HEK293 (cell line): Measurements from ENCODE around the gene B4GALT1.
A peak's percentile ranks its signal among the peaks of the same experiment; 100 is the strongest.

Experiments used
- BCL11B ChIP-seq: fragments of 450-650 bp; formaldehyde crosslinking; IDR thresholded peaks from 2 replicates; pipeline ENCODE4 v1.5.1; 2016; ENCODE audit warnings: low read depth, missing biosample characterization, missing genetic modification characterization
- GFI1B ChIP-seq: fragments of 450-650 bp; formaldehyde crosslinking; IDR thresholded peaks from 2 replicates; pipeline ENCODE4 v1.5.1; 2016; ENCODE audit warnings: missing biosample characterization, missing genetic modification characterization
- KLF16 ChIP-seq: fragments of 450-650 bp; formaldehyde crosslinking; IDR thresholded peaks from 2 replicates; pipeline ENCODE4 v1.5.1; 2017; ENCODE audit warnings: missing biosample characterization, missing genetic modification characterization
- KLF17 ChIP-seq: fragments of 450-650 bp; formaldehyde crosslinking; IDR thresholded peaks from 2 replicates; pipeline ENCODE4 v1.5.1; 2016; ENCODE audit warnings: missing biosample characterization, missing genetic modification characterization
- MEIS1 ChIP-seq: sonication (generic); formaldehyde crosslinking; IDR thresholded peaks from 2 replicates; pipeline ENCODE4 v1.8.1; 2022; ENCODE audit warnings: missing genetic modification reagents, mild to moderate bottlenecking, borderline replicate concordance
- OSR2 ChIP-seq: fragments of 450-650 bp; formaldehyde crosslinking; IDR thresholded peaks from 2 replicates; pipeline ENCODE4 v1.5.1; 2016; ENCODE audit warnings: missing biosample characterization, missing genetic modification characterization
- PRDM1 ChIP-seq: fragments of 450-650 bp; formaldehyde crosslinking; IDR thresholded peaks from 2 replicates; pipeline ENCODE4; 2016; ENCODE audit warnings: missing biosample characterization, missing genetic modification characterization
- TRIM28 ChIP-seq: IDR thresholded peaks from 2 replicates; pipeline ENCODE4 v1.6.1; 2011; ENCODE audit warnings: low read length, control low read depth, borderline replicate concordance
- TSHZ1 ChIP-seq: fragments of 450-650 bp; formaldehyde crosslinking; IDR thresholded peaks from 2 replicates; pipeline ENCODE4 v1.5.1; 2016; ENCODE audit warnings: missing biosample characterization, missing genetic modification characterization, borderline replicate concordance
- YY2 ChIP-seq: fragments of 450-650 bp; formaldehyde crosslinking; IDR thresholded peaks from 2 replicates; pipeline ENCODE4 v1.5.1; 2016; ENCODE audit warnings: missing biosample characterization, missing genetic modification characterization
- ZBTB44 ChIP-seq: fragments of 450-650 bp; IDR thresholded peaks from 2 replicates; pipeline ENCODE4 v1.5.1; 2018; ENCODE audit warnings: missing biosample characterization, mild to moderate bottlenecking, missing genetic modification characterization
- ZBTB6 ChIP-seq: fragments of 450-650 bp; formaldehyde crosslinking; IDR thresholded peaks from 2 replicates; pipeline ENCODE4 v1.5.1; 2017; ENCODE audit warnings: missing biosample characterization, missing genetic modification characterization
- ZFHX2 ChIP-seq: fragments of 450-650 bp; formaldehyde crosslinking; conservative IDR thresholded peaks from 2 replicates; pipeline ENCODE4 v1.5.1; 2016; ENCODE audit warnings: missing biosample characterization, missing genetic modification characterization
- ZIC2 ChIP-seq: fragments of 450-650 bp; formaldehyde crosslinking; IDR thresholded peaks from 2 replicates; pipeline ENCODE4 v1.5.1; 2016; ENCODE audit warnings: missing biosample characterization, missing genetic modification characterization
- ZNF112 ChIP-seq: fragments of 450-650 bp; formaldehyde crosslinking; IDR thresholded peaks from 2 replicates; pipeline ENCODE4 v1.5.0; 2017; ENCODE audit warnings: missing biosample characterization, missing genetic modification characterization
- ZNF140 ChIP-seq: fragments of 450-650 bp; formaldehyde crosslinking; IDR thresholded peaks from 2 replicates; pipeline ENCODE4 v1.5.1; 2016; ENCODE audit warnings: missing biosample characterization, missing genetic modification characterization
- ZNF16 ChIP-seq: fragments of 450-650 bp; formaldehyde crosslinking; IDR thresholded peaks from 2 replicates; pipeline ENCODE4 v1.5.1; 2016; ENCODE audit warnings: low read depth, missing biosample characterization, missing genetic modification characterization
- ZNF248 ChIP-seq: fragments of 450-650 bp; formaldehyde crosslinking; IDR thresholded peaks from 2 replicates; pipeline ENCODE4 v1.5.1; 2017; ENCODE audit warnings: missing biosample characterization, missing genetic modification characterization
- ZNF518A ChIP-seq: fragments of 450-650 bp; formaldehyde crosslinking; conservative IDR thresholded peaks from 2 replicates; pipeline ENCODE4 v1.5.1; 2016; ENCODE audit warnings: low read depth, missing biosample characterization, missing genetic modification characterization
- ZNF544 ChIP-seq: fragments of 450-650 bp; formaldehyde crosslinking; IDR thresholded peaks from 2 replicates; pipeline ENCODE4 v1.5.0; 2017; ENCODE audit warnings: missing biosample characterization, missing genetic modification characterization
- ZNF600 ChIP-seq: fragments of 450-650 bp; formaldehyde crosslinking; IDR thresholded peaks from 2 replicates; pipeline ENCODE4 v1.5.1; 2016; ENCODE audit warnings: missing biosample characterization, missing genetic modification characterization
- ZNF623 ChIP-seq: fragments of 450-650 bp; formaldehyde crosslinking; IDR thresholded peaks from 2 replicates; pipeline ENCODE4 v1.5.1; 2016; ENCODE audit warnings: missing biosample characterization, missing genetic modification characterization
- ZNF639 ChIP-seq: fragments of 450-650 bp; formaldehyde crosslinking; IDR thresholded peaks from 2 replicates; pipeline ENCODE4 v1.5.1; 2016; ENCODE audit warnings: missing biosample characterization, missing genetic modification characterization
- ZNF660 ChIP-seq: fragments of 450-650 bp; IDR thresholded peaks from 2 replicates; pipeline ENCODE4 v1.5.1; 2018; ENCODE audit warnings: missing biosample characterization, mild to moderate bottlenecking, missing genetic modification characterization
- ZNF747 ChIP-seq: fragments of 450-650 bp; formaldehyde crosslinking; IDR thresholded peaks from 2 replicates; pipeline ENCODE4 v1.5.1; 2016; ENCODE audit warnings: missing biosample characterization, missing genetic modification characterization
- ZNF792 ChIP-seq: fragments of 450-650 bp; formaldehyde crosslinking; IDR thresholded peaks from 2 replicates; pipeline ENCODE4 v1.5.1; 2016; ENCODE audit warnings: missing biosample characterization, missing genetic modification characterization

Gene B4GALT1

GRCh38 chr9:33151007-33151557 lies 16.1 kb downstream of the B4GALT1 start (continued):
- TF ChIP-seq ZNF248 (tag by site-specific recombination), result no peak
- TF ChIP-seq GFI1B (tag by site-specific recombination), result peak; percentile 70
- TF ChIP-seq KLF16 (tag by site-specific recombination), result no peak
- TF ChIP-seq ZBTB44, result peak; percentile 98
- peak; percentile 86 for TF ChIP-seq OSR2 (tag by site-specific recombination)
- no peak for TF ChIP-seq TSHZ1 (tag by site-specific recombination)
- no peak for TF ChIP-seq ZNF623 (tag by site-specific recombination)
- no peak for TF ChIP-seq ZNF747
- TF ChIP-seq PRDM1 (tag by site-specific recombination), result peak; percentile 63
- TF ChIP-seq MEIS1 (CRISPR knock-in tag), result no peak
- TF ChIP-seq ZNF140, result no peak
- peak; percentile 95 for TF ChIP-seq TRIM28
- TF ChIP-seq ZNF792, result no peak
- TF ChIP-seq ZNF600 (tag by site-specific recombination), result peak; percentile 96
- TF ChIP-seq ZNF16, result no peak
- no peak for TF ChIP-seq ZIC2 (tag by site-specific recombination)
- TF ChIP-seq ZNF518A (tag by site-specific recombination), result no peak
- no peak for TF ChIP-seq ZNF544 (tag by site-specific recombination)
- 0 out of 2 replicates have a peak, but pooled peaks have one; percentile 18 for TF ChIP-seq KLF17 (tag by site-specific recombination)
- no peak for TF ChIP-seq ZNF112 (tag by site-specific recombination)
- TF ChIP-seq ZBTB6 (tag by site-specific recombination), result peak; percentile 85; the same call in 1 of the 2 replicates
- no peak for TF ChIP-seq ZNF639
- TF ChIP-seq YY2 (tag by site-specific recombination), result no peak
- peak; percentile 81 for TF ChIP-seq ZNF660 (tag by site-specific recombination)
- no peak for TF ChIP-seq ZFHX2 (tag by site-specific recombination)
- TF ChIP-seq BCL11B (tag by site-specific recombination), result no peak
